BJ (cell line): ENCODE data around the gene TCAP. TPM values are rescaled to one million over a fixed set of nuclear protein-coding genes. Genes with fewer than 3 reads are reported as not detected.

Source experiments
- CTCF ChIA-PET: fragments of 350-600 bp; formaldehyde crosslinking; extraction: SDS; loops from one replicate; lab custom pipeline; 2021; ENCODE audit warnings: antibody characterized with exemption, inconsistent platforms; lab: Yijun Ruan, JAX
- POLR2A ChIA-PET: fragments of 300-600 bp; sonication (Branson Sonifier 250); formaldehyde crosslinking; extraction: SDS; loops from one replicate; lab custom pipeline; 2021; ENCODE audit warnings: antibody characterized with exemption; lab: Charles Lee
- DNase-seq: peaks from one replicate; pipeline ENCODE4 v3.0.0-alpha.2; 2011; ENCODE audit warnings: low read depth
- H3K27me3 ChIP-seq: 2 replicates; pipeline ENCODE4 v1.6.0; 2011; ENCODE audit warnings: low read length; ENCODE audit not compliant: control insufficient read depth, insufficient read depth
- H3K36me3 ChIP-seq: 2 replicates; pipeline ENCODE4 v1.5.1; 2011; ENCODE audit warnings: low read length; ENCODE audit not compliant: control insufficient read depth, insufficient read depth
- H3K4me3 ChIP-seq: 2 replicates; pipeline ENCODE4 v1.5.1; 2011; ENCODE audit warnings: low read depth, mild to moderate bottlenecking, control low read depth, low read length
- CTCF ChIP-seq: IDR thresholded peaks from 2 replicates; pipeline ENCODE4 v1.5.1; 2011; ENCODE audit warnings: low read depth, mild to moderate bottlenecking, control low read depth, inconsistent platforms, low read length, moderate library complexity; ENCODE audit not compliant: insufficient read depth
- polyA plus RNA-seq: library from polyadenylated mRNA; depleted of rRNA; stranded (reverse); fragments of >200 nt; gene quantifications from 2 replicates; pipeline ENCODE4 v1.2.3, GENCODE V29; 2011

Gene TCAP
- polyA plus RNA-seq, 1 experiment, result 0.22 TPM

GRCh38 chr17:39626171-39627046, 38.7 kb upstream of the TCAP start, which contains the start of gene PPP1R1B:
TSS of gene PPP1R1B (plus strand) at chr17:39626952. CDS start at chr17:39627393, 441 bp downstream.
- ChIA-PET CTCF (interaction anchor here (0.8 to 8.7 kb wide), 4 partner anchors 5 to 77 kb away, joined by 4 to 193 read pairs (median 171); partner anchors contain the start of genes PNMT and TCAP), POLR2A (no interaction called here)
- no peaks in the 10 kb centered on the region; the same call in 1 of the 2 replicates for H3K36me3 ChIP-seq
- no peak for TF ChIP-seq CTCF
- DNase-seq, result no peak
- no peak within 1 kb of the TSS for H3K4me3 ChIP-seq
- H3K27me3 ChIP-seq, result peaks cover 42% of the 10 kb centered on the region

- H3K27me3 ChIP-seq, result peaks cover 50% of the 10 kb centered on the region
- no peak for DNase-seq
- ChIA-PET POLR2A (no interaction called here), CTCF (interaction anchor here (1.1 to 1.7 kb wide), 4 partner anchors 26 to 90 kb away, joined by 3 to 6 read pairs (median 4); no protein-coding TSS in a partner anchor)
- no peak overlapping the region for H3K4me3 ChIP-seq
- H3K36me3 ChIP-seq, result no peaks in the 10 kb centered on the region; the same call in 1 of the 2 replicates
- TF ChIP-seq CTCF, result no peak
Observed at GRCh38 chr17:39627047-39627711, 38.0 kb upstream of the TCAP start.

GRCh38 chr17:39627712-39628516, 37.2 kb upstream of the TCAP start:
- no peak for TF ChIP-seq CTCF
- ChIA-PET POLR2A (no interaction called here), CTCF (interaction anchor here (1.1 to 7.9 kb wide), 5 partner anchors 6 to 91 kb away, joined by 3 to 157 read pairs (median 4); no protein-coding TSS in a partner anchor)
- DNase-seq, result no peak
- Histone ChIP-seq H3K36me3 (no peaks in the 10 kb centered on the region; the same call in 1 of the 2 replicates), H3K27me3 (peaks cover 55% of the 10 kb centered on the region), H3K4me3 (no peak overlapping the region)

- Histone ChIP-seq H3K4me3 (no peak overlapping the region), H3K36me3 (no peaks in the 10 kb centered on the region; the same call in 1 of the 2 replicates), H3K27me3 (peaks cover 55% of the 10 kb centered on the region)
- no peak for TF ChIP-seq CTCF
- DNase-seq, result no peak
- ChIA-PET POLR2A (no interaction called here), CTCF (interaction anchor here (0.6 to 7.9 kb wide), 6 partner anchors 7 to 225 kb away, joined by 3 to 157 read pairs (median 4); no protein-coding TSS in a partner anchor)
Observed at GRCh38 chr17:39628655-39629493, 36.3 kb upstream of the TCAP start.
